ENCODE data around the gene IL17RC.

GRCh38 chr3:9887480-9887879, 29.4 kb upstream of the IL17RC start:
- TF ChIP-seq POLR2A (IDR thresholded peaks at IDR 0.05; ENCODE audit: low read depth) = no peak
- TF ChIP-seq CTCF (IDR thresholded peaks at IDR 0.05) = no peak
- no peak for TF ChIP-seq POLR2AphosphoS5 (IDR thresholded peaks at IDR 0.05)
